PC-3 (cell line): ENCODE data around the gene TMEFF2.

Source experiments
- CTCF ChIP-seq: fragments of 300-600 bp; sonication (generic); conservative IDR thresholded peaks from 2 replicates; pipeline ENCODE4 v1.5.1; 2017; ENCODE audit warnings: antibody characterized with exemption, low read depth, mild to moderate bottlenecking, low read length
- EZH2 ChIP-seq: fragments of 300-600 bp; sonication (generic); IDR thresholded peaks from one replicate; pipeline ENCODE4 v1.6.1; 2017; ENCODE audit warnings: antibody characterized with exemption, mild to moderate bottlenecking, low read length; ENCODE audit not compliant: unreplicated experiment
- EZH2phosphoT487 ChIP-seq: fragments of 300-600 bp; sonication (generic); IDR thresholded peaks from 2 replicates; pipeline ENCODE4 v1.6.1; 2018; ENCODE audit warnings: mild to moderate bottlenecking, antibody characterized with exemption, low read length, borderline replicate concordance

GRCh38 chr2:192051533-192051932 is 143.2 kb downstream of the TMEFF2 start:
- no peak for TF ChIP-seq CTCF
- TF ChIP-seq EZH2phosphoT487 = no peak
- TF ChIP-seq EZH2 = no peak
